Mucosa of rectum (tissue), 2 donors: Measurements from ENCODE around the gene RNF151.
A peak's percentile ranks its signal among the peaks of the same experiment; 100 is the strongest.

Experiments
- H3K27ac ChIP-seq, 2 donors: one replicate each; pipeline ENCODE4 v1.7.0; 2013; ENCODE audit warnings: inconsistent platforms in 2 of 2, low read depth in 2 of 2, low read length in 2 of 2
- H3K27me3 ChIP-seq, 2 donors: one replicate each; pipeline ENCODE4 v1.7.0; 2013; ENCODE audit warnings: low read length in 2 of 2; ENCODE audit not compliant: control insufficient read depth in 2 of 2, insufficient read depth in 2 of 2
- H3K36me3 ChIP-seq, 2 donors: one replicate each; pipeline ENCODE4 v1.7.0; 2013; ENCODE audit warnings: low read length in 2 of 2; ENCODE audit not compliant: control insufficient read depth in 2 of 2, insufficient read depth in 2 of 2
- H3K4me1 ChIP-seq, 2 donors: one replicate each; pipeline ENCODE4 v1.7.0; 2013; ENCODE audit warnings: low read length in 2 of 2, mild to moderate bottlenecking in 1 of 2; ENCODE audit not compliant: control insufficient read depth in 2 of 2, insufficient read depth in 2 of 2
- H3K4me3 ChIP-seq, 2 donors: one replicate each; pipeline ENCODE4 v1.7.0; 2013; ENCODE audit warnings: low read length in 2 of 2
- H3K9ac ChIP-seq, 2 donors: one replicate each; pipeline ENCODE4 v1.7.0; 2013; ENCODE audit warnings: low read length in 2 of 2, low read depth in 1 of 2, mild to moderate bottlenecking in 1 of 2
- H3K9me3 ChIP-seq, 2 donors: one replicate each; pipeline ENCODE4 v1.7.0; 2013; ENCODE audit warnings: low read length in 2 of 2; ENCODE audit not compliant: control insufficient read depth in 2 of 2
- donor health status: healthy.
- donor health status: Normal muscosa, but diverticular disease.

Gene RNF151

GRCh38 chr16:1991948-1992703 lies 25.5 kb downstream of the RNF151 start:
- H3K4me3 ChIP-seq: peak overlapping the region; percentile 56 to 59
- H3K27me3 ChIP-seq: peaks cover 20% of the 10 kb centered on the region in 2 donors
- H3K9me3 ChIP-seq: no peaks in the 10 kb centered on the region
- H3K9ac ChIP-seq: peak overlapping the region; percentile 24 to 71
- peak overlapping the region; percentile 66 to 80 for H3K27ac ChIP-seq
- peaks cover 22 to 24% of the 10 kb centered on the region in 2 donors for H3K4me1 ChIP-seq
- H3K36me3 ChIP-seq: peaks cover under 1 to 2% of the 10 kb centered on the region in 2 donors

- Histone ChIP-seq H3K9me3 (no peaks in the 10 kb centered on the region), H3K36me3 (peaks cover 4 to 5% of the 10 kb centered on the region in 2 donors), H3K27me3 (peaks cover 20% of the 10 kb centered on the region in 2 donors), H3K4me1 (peaks cover 22 to 26% of the 10 kb centered on the region in 2 donors), H3K9ac (no peak overlapping the region), H3K27ac (peak overlapping the region in 1 of 2 donors; percentile 43), H3K4me3 (no peak overlapping the region)
These were observed 26.2 kb downstream of the RNF151 start for GRCh38 chr16:1992704-1993317.

DNA sequence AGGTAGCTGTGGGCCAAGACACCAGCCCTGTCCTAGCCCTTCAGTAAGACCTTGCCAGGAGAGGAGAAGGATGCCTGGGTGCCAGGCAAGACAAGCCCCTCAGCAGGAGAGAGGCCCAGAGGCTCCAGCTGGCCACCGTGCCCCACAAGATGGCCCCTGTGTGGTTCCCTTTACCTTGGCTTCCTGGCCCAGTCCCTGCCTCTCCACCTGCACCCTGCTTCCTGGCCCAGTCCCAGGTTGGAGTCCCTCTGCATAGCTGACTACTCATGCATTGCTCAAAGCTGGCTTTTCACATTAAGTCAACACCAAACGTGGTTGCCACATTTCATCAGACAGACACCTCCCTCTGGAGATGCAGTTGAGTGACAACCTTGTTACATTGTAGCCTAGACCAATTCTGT lies 27.1 kb downstream of the RNF151 start:
- peaks cover 15 to 18% of the 10 kb centered on the region in 2 donors for H3K27me3 ChIP-seq
- no peak overlapping the region for H3K27ac ChIP-seq
- no peak overlapping the region for H3K4me3 ChIP-seq
- H3K4me1 ChIP-seq: peaks cover 22 to 26% of the 10 kb centered on the region in 2 donors
- H3K9ac ChIP-seq: no peak overlapping the region
- peaks cover 10 to 12% of the 10 kb centered on the region in 2 donors for H3K36me3 ChIP-seq
- no peaks in the 10 kb centered on the region for H3K9me3 ChIP-seq

DNA sequence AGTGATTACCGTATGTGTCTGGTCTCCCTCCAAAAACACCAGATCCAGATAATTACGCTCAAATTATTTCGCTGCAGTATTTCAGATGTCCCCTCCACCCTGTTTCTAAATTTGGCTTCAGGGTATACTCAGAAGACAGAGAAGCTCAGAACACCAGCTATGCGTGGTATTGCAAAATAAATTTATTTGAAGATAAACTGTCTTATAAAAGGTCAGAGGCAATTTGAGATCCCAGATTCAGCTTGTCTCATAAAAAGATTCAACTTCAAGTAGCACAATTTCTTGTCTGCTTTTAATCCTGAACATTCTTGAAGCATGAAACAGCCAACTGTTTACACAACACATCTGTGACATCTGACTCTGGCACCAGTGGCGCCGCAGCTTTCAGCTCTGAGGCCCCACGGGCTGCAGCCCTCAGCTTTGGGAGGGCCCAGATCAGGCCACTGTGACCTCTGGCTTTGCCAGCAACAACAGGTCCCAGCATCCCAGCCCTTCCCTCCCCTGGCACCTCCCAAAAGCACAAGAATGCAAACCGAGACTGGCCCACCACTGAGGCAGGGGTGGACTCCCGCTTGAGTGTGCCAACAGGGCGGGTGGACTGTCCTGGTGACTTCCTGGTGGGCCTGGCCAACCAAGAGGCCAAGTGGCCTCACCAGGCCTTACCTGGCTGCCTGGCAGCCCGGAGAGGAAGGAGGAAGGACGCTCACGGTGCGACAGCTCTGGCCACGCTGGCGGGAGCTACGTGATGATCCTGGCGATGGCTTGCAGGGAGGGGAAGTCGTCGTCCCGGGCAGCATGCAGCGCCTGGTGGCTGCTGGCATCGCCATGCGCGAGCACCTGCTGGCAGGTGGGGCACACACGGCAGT lies 31.1 kb downstream of the RNF151 start:
- Histone ChIP-seq H3K27me3 (no peaks in the 10 kb centered on the region), H3K27ac (peak overlapping the region in 1 of 2 donors; percentile 67), H3K9me3 (no peaks in the 10 kb centered on the region), H3K4me3 (no peak overlapping the region), H3K9ac (no peak overlapping the region), H3K36me3 (peaks cover 44% of the 10 kb centered on the region in 2 donors), H3K4me1 (peaks cover 0 to 7% of the 10 kb centered on the region in 2 donors)

DNA sequence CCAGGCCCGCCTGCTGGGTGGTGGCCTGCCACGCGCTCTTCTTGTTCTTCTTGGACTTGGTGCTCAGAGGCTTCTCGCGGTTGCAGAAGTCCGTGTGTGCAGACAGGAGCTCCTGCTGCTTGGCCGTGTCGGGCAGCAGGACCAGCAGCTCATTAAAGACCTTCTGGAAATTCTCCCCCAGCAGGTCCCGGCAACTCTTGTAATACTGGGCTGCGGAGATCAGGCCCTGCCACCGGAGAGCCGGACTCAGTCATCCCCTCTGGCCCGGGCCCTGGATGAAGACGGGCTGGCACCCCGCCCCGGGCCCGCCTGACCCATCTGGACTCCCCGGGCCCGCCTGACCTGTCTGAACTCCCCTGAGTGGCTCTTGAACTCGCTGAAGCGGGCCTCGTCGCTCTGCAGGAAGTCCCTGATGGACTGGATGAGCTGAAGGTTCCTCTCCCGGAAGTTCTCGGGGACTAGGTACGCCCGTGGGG lies 31.7 kb downstream of the RNF151 start:
- Histone ChIP-seq H3K4me3 (no peak overlapping the region), H3K9me3 (no peaks in the 10 kb centered on the region), H3K27ac (peak overlapping the region in 1 of 2 donors; percentile 52), H3K27me3 (no peaks in the 10 kb centered on the region), H3K4me1 (peaks cover under 1 to 7% of the 10 kb centered on the region in 2 donors), H3K36me3 (peaks cover 45 to 48% of the 10 kb centered on the region in 2 donors), H3K9ac (no peak overlapping the region)

DNA sequence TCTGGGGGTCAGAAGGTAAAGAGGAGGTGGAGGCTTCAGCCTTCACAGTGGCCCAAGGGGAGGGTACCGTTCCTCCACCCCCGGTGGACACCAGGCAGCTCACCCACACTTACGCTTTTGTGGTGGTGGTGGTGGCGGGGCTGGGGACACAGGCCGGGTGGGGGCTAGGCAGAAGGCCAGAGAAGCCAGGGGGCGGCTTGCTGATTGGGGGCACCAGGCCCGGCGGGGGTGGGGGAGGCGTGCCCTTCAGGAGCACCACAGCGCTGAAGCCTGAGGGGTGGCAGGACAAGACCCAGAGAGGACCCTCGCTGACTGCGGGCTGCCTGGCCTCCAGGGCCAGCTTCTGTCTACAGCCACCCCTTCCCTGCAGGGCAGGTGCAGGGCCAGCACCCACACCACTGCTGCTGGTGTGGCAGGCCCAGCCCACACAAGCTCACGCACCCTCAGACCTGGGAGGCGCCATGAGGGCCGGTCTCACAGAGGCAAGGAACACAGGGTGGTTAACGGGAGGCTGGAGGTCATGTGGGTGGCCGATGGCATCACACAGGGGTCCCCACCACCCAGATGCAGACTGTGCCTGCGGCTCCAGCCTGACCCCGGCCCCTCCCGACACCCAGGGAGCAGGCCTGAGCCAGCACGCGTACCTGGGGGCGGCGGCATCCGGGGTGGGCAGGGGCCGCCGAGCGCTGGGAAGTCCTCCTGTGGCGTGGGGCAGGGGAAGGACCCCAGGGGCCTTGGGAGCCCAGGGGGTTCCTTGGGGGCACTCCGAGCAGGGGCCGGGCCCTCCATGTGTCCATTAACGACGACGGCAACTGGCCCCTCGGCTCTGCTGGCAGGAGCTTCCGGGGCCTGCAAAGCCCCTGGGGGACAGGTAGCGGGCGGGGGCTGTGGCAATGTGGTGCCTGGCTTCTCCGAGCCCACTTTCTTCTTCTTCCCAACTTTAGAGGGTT lies 32.5 kb downstream of the RNF151 start:
- Histone ChIP-seq H3K9ac (no peak overlapping the region), H3K27ac (no peak overlapping the region), H3K4me3 (no peak overlapping the region), H3K9me3 (no peaks in the 10 kb centered on the region), H3K36me3 (peaks cover 45 to 48% of the 10 kb centered on the region in 2 donors), H3K4me1 (peaks cover 7 to 12% of the 10 kb centered on the region in 2 donors), H3K27me3 (no peaks in the 10 kb centered on the region)

GRCh38 chr16:1999866-2000514 lies 33.3 kb downstream of the RNF151 start:
- H3K9me3 ChIP-seq: no peaks in the 10 kb centered on the region
- H3K27ac ChIP-seq: no peak overlapping the region
- H3K36me3 ChIP-seq: peaks cover 45 to 48% of the 10 kb centered on the region in 2 donors
- H3K9ac ChIP-seq: no peak overlapping the region
- H3K27me3 ChIP-seq: no peaks in the 10 kb centered on the region
- no peak overlapping the region for H3K4me3 ChIP-seq
- peaks cover 11 to 20% of the 10 kb centered on the region in 2 donors for H3K4me1 ChIP-seq

GRCh38 chr16:2001035-2001434 lies 34.4 kb downstream of the RNF151 start:
- Histone ChIP-seq H3K4me1 (peaks cover 11 to 20% of the 10 kb centered on the region in 2 donors), H3K36me3 (peaks cover 45 to 48% of the 10 kb centered on the region in 2 donors)

More at GRCh38 chr16:2001035-2001434, 34.4 kb downstream of the RNF151 start:
- Histone ChIP-seq H3K9me3 (no peaks in the 10 kb centered on the region), H3K27ac (no peak overlapping the region), H3K4me3 (no peak overlapping the region), H3K27me3 (no peaks in the 10 kb centered on the region), H3K9ac (no peak overlapping the region)
